Loucy (cell line): Measurements from ENCODE around the gene DHX57.

ENCODE experiments used
- H2AFZ ChIP-seq: fragments of 200-600 bp; sonication (generic); 2 replicates; pipeline ENCODE4 v1.6.0; 2016; ENCODE audit warnings: antibody characterized with exemption, mild to moderate bottlenecking, low read length, moderate library complexity
- H3F3A ChIP-seq: fragments of 200-600 bp; 2 replicates; pipeline ENCODE4 v1.6.0; 2016; ENCODE audit warnings: antibody characterized with exemption, low read depth, mild to moderate bottlenecking
- H3K27me3 ChIP-seq: fragments of 200-600 bp; sonication (generic); 2 replicates; pipeline ENCODE4 v1.6.1; 2014; ENCODE audit warnings: low read length, mild to moderate bottlenecking; ENCODE audit not compliant: insufficient read depth, poor library complexity, severe bottlenecking
- H3K36me3 ChIP-seq: fragments of 200-600 bp; sonication (generic); 2 replicates; pipeline ENCODE4 v1.6.1; 2016; ENCODE audit warnings: low read length; ENCODE audit not compliant: insufficient read depth
- H3K4me1 ChIP-seq: fragments of 200-600 bp; sonication (generic); 2 replicates; pipeline ENCODE4 v1.5.1; 2014; ENCODE audit warnings: low read length, mild to moderate bottlenecking; ENCODE audit not compliant: insufficient read depth, poor library complexity, severe bottlenecking
- H3K4me2 ChIP-seq: fragments of 200-600 bp; sonication (generic); 2 replicates; pipeline ENCODE4 v1.6.0; 2014; ENCODE audit warnings: antibody characterized with exemption, low read length, low read depth, mild to moderate bottlenecking; ENCODE audit not compliant: poor library complexity, severe bottlenecking
- H3K4me3 ChIP-seq: fragments of 200-600 bp; sonication (generic); 2 replicates; pipeline ENCODE4 v1.5.1; 2014; ENCODE audit warnings: low read length, mild to moderate bottlenecking, mixed read lengths; ENCODE audit not compliant: poor library complexity, severe bottlenecking
- H3K79me2 ChIP-seq: fragments of 200-600 bp; sonication (generic); 2 replicates; pipeline ENCODE4 v1.6.1; 2014; ENCODE audit warnings: low read length; ENCODE audit not compliant: insufficient read depth
- H3K9ac ChIP-seq: fragments of 200-600 bp; sonication (generic); 2 replicates; pipeline ENCODE4 v1.6.0; 2014; ENCODE audit warnings: mild to moderate bottlenecking, low read depth, low read length, moderate library complexity; ENCODE audit not compliant: poor library complexity, severe bottlenecking
- H3K9me2 ChIP-seq: fragments of 200-600 bp; sonication (generic); replicated peaks from 2 replicates; pipeline ENCODE4 v1.6.1; 2016; ENCODE audit warnings: low read depth, low read length, mixed read lengths
- H3K9me3 ChIP-seq: fragments of 200-600 bp; sonication (generic); 2 replicates; pipeline ENCODE4 v1.6.1; 2014; ENCODE audit warnings: mild to moderate bottlenecking, antibody characterized with exemption, low read length, low read depth; ENCODE audit not compliant: insufficient read depth
- H4K20me1 ChIP-seq: fragments of 200-600 bp; sonication (generic); 2 replicates; pipeline ENCODE4 v1.6.0; 2014; ENCODE audit warnings: antibody characterized with exemption, low read length, mild to moderate bottlenecking; ENCODE audit not compliant: insufficient read depth, poor library complexity, severe bottlenecking
- EZH2phosphoT487 ChIP-seq: fragments of 200-600 bp; IDR thresholded peaks from 2 replicates; pipeline ENCODE4 v1.6.1; 2018; ENCODE audit warnings: antibody characterized with exemption, mild to moderate bottlenecking, moderate library complexity, borderline replicate concordance
- TF ChIP-seq, protein P1 (sequence below): fragments of 200-600 bp; sonication (generic); conservative IDR thresholded peaks from 2 replicates; pipeline ENCODE4 v1.5.1; 2014; ENCODE audit warnings: mild to moderate bottlenecking, antibody characterized with exemption, low read length

DHX57 gene

DNA sequence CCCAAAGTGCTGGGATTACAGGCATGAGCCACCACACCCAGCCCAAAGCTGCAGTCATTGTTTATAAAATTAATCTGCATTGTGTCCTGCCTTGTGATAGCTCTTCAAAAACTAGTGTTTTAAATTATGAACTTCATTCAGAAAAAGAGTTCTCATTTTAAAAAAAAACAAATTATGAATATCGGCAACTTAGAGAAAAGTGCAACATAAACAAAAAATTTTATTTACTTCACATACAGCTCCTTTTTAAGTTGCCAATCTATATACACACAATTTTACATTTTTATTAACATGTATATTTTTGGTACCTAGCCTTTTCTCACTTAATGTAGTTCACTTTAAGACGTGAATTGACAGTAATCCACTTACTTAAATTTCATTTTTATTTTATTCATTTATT lies 50.8 kb downstream of the DHX57 start:
- Histone ChIP-seq H3K9me2 (no peaks in the 10 kb centered on the region), H3K4me3 (no peak overlapping the region), H3K4me1 (peaks cover 4% of the 10 kb centered on the region), H3K27me3 (no peaks in the 10 kb centered on the region), H2AFZ (no peak overlapping the region), H4K20me1 (no peaks in the 10 kb centered on the region), H3F3A (no peaks in the 10 kb centered on the region), H3K79me2 (no peaks in the 10 kb centered on the region), H3K36me3 (peaks cover 25% of the 10 kb centered on the region; the same call in 1 of the 2 replicates), H3K9me3 (no peaks in the 10 kb centered on the region), H3K9ac (no peak overlapping the region), H3K4me2 (no peak overlapping the region)
- TF ChIP-seq, protein P1, sequence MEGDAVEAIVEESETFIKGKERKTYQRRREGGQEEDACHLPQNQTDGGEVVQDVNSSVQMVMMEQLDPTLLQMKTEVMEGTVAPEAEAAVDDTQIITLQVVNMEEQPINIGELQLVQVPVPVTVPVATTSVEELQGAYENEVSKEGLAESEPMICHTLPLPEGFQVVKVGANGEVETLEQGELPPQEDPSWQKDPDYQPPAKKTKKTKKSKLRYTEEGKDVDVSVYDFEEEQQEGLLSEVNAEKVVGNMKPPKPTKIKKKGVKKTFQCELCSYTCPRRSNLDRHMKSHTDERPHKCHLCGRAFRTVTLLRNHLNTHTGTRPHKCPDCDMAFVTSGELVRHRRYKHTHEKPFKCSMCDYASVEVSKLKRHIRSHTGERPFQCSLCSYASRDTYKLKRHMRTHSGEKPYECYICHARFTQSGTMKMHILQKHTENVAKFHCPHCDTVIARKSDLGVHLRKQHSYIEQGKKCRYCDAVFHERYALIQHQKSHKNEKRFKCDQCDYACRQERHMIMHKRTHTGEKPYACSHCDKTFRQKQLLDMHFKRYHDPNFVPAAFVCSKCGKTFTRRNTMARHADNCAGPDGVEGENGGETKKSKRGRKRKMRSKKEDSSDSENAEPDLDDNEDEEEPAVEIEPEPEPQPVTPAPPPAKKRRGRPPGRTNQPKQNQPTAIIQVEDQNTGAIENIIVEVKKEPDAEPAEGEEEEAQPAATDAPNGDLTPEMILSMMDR: no peak
- TF ChIP-seq EZH2phosphoT487: no peak

DNA sequence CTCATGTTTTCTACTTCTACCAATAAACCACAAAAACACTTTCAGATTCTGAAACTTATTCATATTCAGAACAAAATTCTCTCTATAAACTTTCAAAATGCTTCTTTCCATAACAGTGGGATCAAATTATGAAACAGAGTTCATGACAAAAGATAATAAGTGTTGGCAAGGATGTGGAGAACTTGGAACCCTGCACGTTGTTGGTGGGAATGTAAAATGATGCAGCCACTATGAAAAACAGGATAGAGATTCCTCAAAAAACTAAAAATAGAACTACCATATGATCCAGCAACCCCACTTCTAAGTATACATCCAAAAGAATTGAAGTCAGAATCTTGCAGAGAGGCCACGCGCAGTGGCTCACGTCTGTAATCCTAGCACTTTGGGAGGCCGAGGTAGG lies 52.3 kb downstream of the DHX57 start:
- Histone ChIP-seq H3K4me3 (no peak overlapping the region), H3K36me3 (peaks cover 30% of the 10 kb centered on the region)
- no peak for TF ChIP-seq EZH2phosphoT487
- TF ChIP-seq, protein P1: no peak

DNA sequence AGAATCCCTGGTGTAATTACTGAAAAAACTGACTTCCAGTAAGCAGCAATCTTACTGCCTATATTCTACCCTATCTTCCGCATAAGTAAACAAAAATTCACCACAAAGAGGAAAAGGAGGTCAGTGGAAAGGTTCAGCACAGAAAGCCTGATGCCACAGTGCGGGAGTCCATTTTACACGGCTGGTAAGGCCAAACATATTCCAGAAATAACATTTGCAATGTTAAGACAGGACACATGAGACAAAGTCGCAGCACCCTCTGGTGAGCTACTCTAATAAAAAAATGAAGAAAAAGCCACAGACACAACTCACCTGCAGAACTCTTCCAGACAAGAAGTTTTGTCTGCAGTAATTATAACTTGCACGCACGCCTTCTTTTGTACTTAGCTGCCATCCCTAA lies 57.2 kb downstream of the DHX57 start:
- Histone ChIP-seq H2AFZ (no peak overlapping the region), H3K79me2 (no peaks in the 10 kb centered on the region), H4K20me1 (no peaks in the 10 kb centered on the region), H3K36me3 (peaks cover 17% of the 10 kb centered on the region), H3K27me3 (no peaks in the 10 kb centered on the region), H3K9ac (no peak overlapping the region), H3K4me2 (no peak overlapping the region), H3K9me3 (no peaks in the 10 kb centered on the region), H3K4me3 (no peak overlapping the region), H3K9me2 (no peaks in the 10 kb centered on the region), H3K4me1 (no peaks in the 10 kb centered on the region), H3F3A (no peaks in the 10 kb centered on the region)
- TF ChIP-seq, protein P1: no peak
- no peak for TF ChIP-seq EZH2phosphoT487

More for the DNA sequence above, 52.3 kb downstream of the DHX57 start:
- no peak overlapping the region for H2AFZ ChIP-seq
- H3K9ac ChIP-seq: no peak overlapping the region
- no peaks in the 10 kb centered on the region for H3F3A ChIP-seq
- H3K9me2 ChIP-seq: no peaks in the 10 kb centered on the region
- peaks cover 4% of the 10 kb centered on the region for H3K4me1 ChIP-seq
- H4K20me1 ChIP-seq: no peaks in the 10 kb centered on the region
- H3K9me3 ChIP-seq: no peaks in the 10 kb centered on the region
- no peaks in the 10 kb centered on the region for H3K27me3 ChIP-seq
- no peaks in the 10 kb centered on the region for H3K79me2 ChIP-seq
- no peak overlapping the region for H3K4me2 ChIP-seq
